Osteoblast (primary cell): ENCODE measurements around the gene SLC25A14. TPM values are rescaled to one million over a fixed set of nuclear protein-coding genes. Genes with fewer than 3 reads are reported as not detected.

Experiments used
- DNase-seq: peaks from one replicate; pipeline ENCODE4 v3.0.0; 2011; ENCODE audit warnings: low spot score, mixed read lengths; ENCODE audit not compliant: insufficient read length; ENCODE audit errors: missing footprints
- H2AFZ ChIP-seq: 2 replicates; pipeline ENCODE4 v1.6.0; 2011; ENCODE audit warnings: mild to moderate bottlenecking, low read length
- H3K27ac ChIP-seq: 2 replicates; pipeline ENCODE4 v1.5.1; 2011; ENCODE audit warnings: mild to moderate bottlenecking, low read depth, low read length, moderate library complexity
- H3K27me3 ChIP-seq: 2 replicates; pipeline ENCODE4 v1.6.0; 2012; ENCODE audit warnings: mild to moderate bottlenecking, control low read depth, inconsistent platforms, low read length, moderate library complexity; ENCODE audit not compliant: insufficient read depth
- H3K36me3 ChIP-seq: 2 replicates; pipeline ENCODE4 v1.5.1; 2011; ENCODE audit warnings: mild to moderate bottlenecking, low read length, control low read depth, moderate library complexity; ENCODE audit not compliant: insufficient read depth
- H3K4me1 ChIP-seq: 2 replicates; pipeline ENCODE4 v1.5.1; 2011; ENCODE audit warnings: mild to moderate bottlenecking, low read length, control low read depth, moderate library complexity; ENCODE audit not compliant: insufficient read depth
- H3K4me2 ChIP-seq: 2 replicates; pipeline ENCODE4 v1.6.0; 2011; ENCODE audit warnings: mild to moderate bottlenecking, low read length; ENCODE audit not compliant: insufficient read depth
- H3K4me3 ChIP-seq: fragments of 200-600 bp; sonication (generic); 3 replicates; pipeline ENCODE4 v1.5.1; 2012; ENCODE audit warnings: mild to moderate bottlenecking, low read length, inconsistent platforms; ENCODE audit not compliant: insufficient read depth
- H3K79me2 ChIP-seq: 2 replicates; pipeline ENCODE4 v1.6.0; 2012; ENCODE audit warnings: mild to moderate bottlenecking, low read length, control low read depth, inconsistent platforms; ENCODE audit not compliant: insufficient read depth
- H3K9me3 ChIP-seq: 2 replicates; pipeline ENCODE4 v1.5.1; 2011; ENCODE audit warnings: low read depth, low read length, control low read depth
- H4K20me1 ChIP-seq: 2 replicates; pipeline ENCODE4 v1.6.0; 2012; ENCODE audit warnings: mild to moderate bottlenecking, low read length, control low read depth; ENCODE audit not compliant: insufficient read depth
- CTCF ChIP-seq: IDR thresholded peaks from 2 replicates; pipeline ENCODE4 v1.5.1; 2011; ENCODE audit warnings: mild to moderate bottlenecking, low read depth, low read length, moderate library complexity; ENCODE audit errors: extremely low read depth
- total RNA-seq: library from RNA; depleted of rRNA; stranded (reverse); fragments of >200 nt; gene quantifications from 2 replicates; pipeline ENCODE4 v1.2.3, GENCODE V29; 2012

SLC25A14 gene
- total RNA-seq, 1 donor = 10.9 TPM

DNA sequence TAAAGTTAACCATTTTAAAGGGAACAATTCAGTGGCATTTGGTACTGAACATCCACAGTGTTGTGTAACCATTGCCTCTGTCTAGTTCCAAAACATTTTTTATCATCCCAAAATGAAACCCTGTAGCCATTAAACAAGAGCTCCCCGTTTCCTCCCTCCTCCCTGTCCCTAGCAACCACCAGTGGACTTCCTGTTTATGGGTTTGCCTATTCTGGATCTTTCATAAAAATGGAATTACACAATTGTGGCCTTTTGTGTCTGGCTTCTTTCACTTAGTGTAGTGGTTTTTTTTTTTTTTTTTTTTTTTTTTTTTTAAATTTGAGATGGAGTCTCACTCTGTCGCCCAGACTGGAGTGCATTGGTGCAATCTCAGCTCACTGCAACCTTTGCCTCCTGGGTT, 73.7 kb downstream of the SLC25A14 start:
- DNase-seq = no peak
- H3K4me1 ChIP-seq = no peaks in the 10 kb centered on the region

DNA sequence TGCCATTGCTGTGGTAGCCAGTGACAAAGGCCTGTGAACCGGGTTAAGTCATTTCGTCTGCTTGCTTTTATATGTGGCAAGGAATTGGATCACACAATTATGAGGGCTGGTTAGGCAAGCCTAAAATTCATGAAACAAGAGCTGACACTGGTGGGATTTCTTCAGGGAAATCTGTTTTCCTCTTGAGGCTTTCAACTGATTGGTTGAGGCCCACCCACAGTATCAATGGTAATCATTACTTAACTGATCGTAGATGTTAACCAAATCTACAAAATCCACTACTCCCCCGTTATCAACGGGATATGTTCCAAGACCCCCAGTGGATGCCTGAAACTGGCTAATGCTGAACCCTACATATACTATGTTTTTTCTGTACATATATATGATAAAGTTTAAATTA, 75.1 kb downstream of the SLC25A14 start:
- Histone ChIP-seq H3K9me3 (no peaks in the 10 kb centered on the region), H3K27me3 (no peaks in the 10 kb centered on the region), H3K4me3 (no peak overlapping the region), H3K27ac (no peak overlapping the region), H3K4me1 (no peaks in the 10 kb centered on the region), H3K4me2 (no peak overlapping the region), H3K36me3 (peaks cover 16% of the 10 kb centered on the region), H3K79me2 (no peaks in the 10 kb centered on the region), H4K20me1 (no peaks in the 10 kb centered on the region), H2AFZ (no peak overlapping the region)
- TF ChIP-seq CTCF = no peak
- DNase-seq = no peak

More for the DNA sequence above, 73.7 kb downstream of the SLC25A14 start:
- Histone ChIP-seq H3K79me2 (no peaks in the 10 kb centered on the region), H3K9me3 (no peaks in the 10 kb centered on the region), H3K27me3 (no peaks in the 10 kb centered on the region), H3K36me3 (peaks cover 21% of the 10 kb centered on the region), H4K20me1 (no peaks in the 10 kb centered on the region), H3K4me2 (no peak overlapping the region), H3K4me3 (no peak overlapping the region), H3K27ac (no peak overlapping the region), H2AFZ (no peak overlapping the region)
- TF ChIP-seq CTCF = no peak

DNA sequence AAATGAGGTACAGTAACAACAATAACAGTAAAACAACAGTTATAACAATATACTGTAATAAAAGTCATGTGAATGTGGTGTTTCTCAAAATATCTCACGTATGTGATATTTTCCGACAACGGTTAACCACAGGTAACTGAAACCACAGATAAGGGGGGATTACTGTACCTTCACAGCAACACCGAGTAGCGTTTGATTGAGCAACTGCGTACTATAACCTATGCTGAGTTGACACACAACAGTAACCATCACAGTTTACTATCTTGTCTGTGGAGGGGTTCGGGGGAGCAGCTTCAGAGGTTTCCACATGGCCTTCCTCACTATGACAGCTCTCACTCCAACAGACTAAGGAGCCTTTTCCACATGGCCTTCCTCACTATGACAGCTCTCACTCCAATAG, 75.5 kb downstream of the SLC25A14 start:
- no peak for DNase-seq
- H3K4me1 ChIP-seq = no peaks in the 10 kb centered on the region

DNA sequence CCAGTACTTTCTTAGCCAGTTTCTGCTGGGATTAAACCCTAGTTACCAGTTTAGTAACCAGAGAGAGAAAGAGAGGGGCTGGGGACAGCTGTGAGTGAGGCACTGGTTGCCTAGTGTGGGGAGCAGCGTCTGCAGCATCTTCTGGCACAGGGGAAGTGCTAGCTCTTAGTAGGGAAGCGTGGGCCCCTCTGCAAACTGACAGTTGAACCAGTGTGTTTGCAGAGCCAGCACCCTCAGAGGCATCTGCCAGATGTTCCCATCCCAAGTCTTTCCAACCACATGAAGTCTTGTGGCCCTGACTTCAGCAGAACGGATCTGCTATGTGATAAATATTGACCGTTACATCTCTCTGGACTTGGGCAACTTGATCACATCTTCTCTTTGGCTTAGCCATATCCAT, 77.1 kb downstream of the SLC25A14 start:
- Histone ChIP-seq H4K20me1 (no peaks in the 10 kb centered on the region), H3K27ac (no peak overlapping the region), H2AFZ (no peak overlapping the region), H3K4me2 (no peak overlapping the region), H3K27me3 (no peaks in the 10 kb centered on the region), H3K36me3 (peaks cover 3% of the 10 kb centered on the region), H3K4me3 (no peak overlapping the region), H3K9me3 (no peaks in the 10 kb centered on the region), H3K4me1 (no peaks in the 10 kb centered on the region), H3K79me2 (no peaks in the 10 kb centered on the region)
- no peak for DNase-seq
- no peak for TF ChIP-seq CTCF

More for the DNA sequence above, 75.5 kb downstream of the SLC25A14 start:
- Histone ChIP-seq H3K4me2 (no peak overlapping the region), H3K79me2 (no peaks in the 10 kb centered on the region), H4K20me1 (no peaks in the 10 kb centered on the region), H3K36me3 (peaks cover 16% of the 10 kb centered on the region), H2AFZ (no peak overlapping the region), H3K27ac (no peak overlapping the region), H3K9me3 (no peaks in the 10 kb centered on the region), H3K4me3 (no peak overlapping the region), H3K27me3 (no peaks in the 10 kb centered on the region)
- TF ChIP-seq CTCF = no peak
